ENCODE data around the gene VPS9D1.

The VPS9D1 gene

DNA sequence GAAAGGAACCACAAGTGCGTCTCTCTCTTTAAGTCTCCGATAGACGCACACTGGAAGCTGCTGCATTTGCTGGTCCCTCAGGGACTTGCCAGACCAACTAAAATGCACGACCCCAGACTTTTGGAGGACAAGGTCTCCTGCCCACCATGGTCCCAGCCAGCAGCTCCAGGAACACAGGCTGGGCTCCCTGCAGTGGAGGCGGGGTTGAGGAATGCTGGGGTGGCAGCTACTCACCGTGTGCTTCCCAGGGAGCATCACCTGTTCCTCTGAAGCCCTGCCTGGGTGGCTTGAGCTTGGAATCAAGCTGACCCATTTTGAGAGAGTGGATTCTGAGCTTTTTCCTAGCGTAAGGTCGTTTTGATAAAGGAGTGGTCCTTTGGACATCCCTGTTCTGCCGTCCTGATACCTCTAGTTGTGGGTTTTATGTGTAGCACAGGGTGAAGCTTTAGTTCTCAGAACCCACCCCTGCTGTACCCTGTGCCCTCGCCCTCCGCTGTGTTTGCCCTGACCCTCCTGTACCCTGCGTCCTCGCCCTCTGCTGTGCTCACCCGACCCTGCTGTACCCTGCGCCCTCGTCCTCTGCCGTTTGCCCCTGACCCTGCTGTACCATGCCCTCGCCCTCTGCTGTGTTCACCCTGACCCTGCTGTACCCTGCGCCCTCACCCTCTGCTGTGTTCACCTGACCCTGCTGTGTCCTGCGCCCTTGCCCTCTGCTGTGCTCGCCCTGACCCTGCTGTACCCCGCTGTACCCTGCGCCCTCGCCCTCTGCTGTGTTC lies 11.6 kb upstream of the VPS9D1 start:
- FAIRE-seq, result no peak

DNA sequence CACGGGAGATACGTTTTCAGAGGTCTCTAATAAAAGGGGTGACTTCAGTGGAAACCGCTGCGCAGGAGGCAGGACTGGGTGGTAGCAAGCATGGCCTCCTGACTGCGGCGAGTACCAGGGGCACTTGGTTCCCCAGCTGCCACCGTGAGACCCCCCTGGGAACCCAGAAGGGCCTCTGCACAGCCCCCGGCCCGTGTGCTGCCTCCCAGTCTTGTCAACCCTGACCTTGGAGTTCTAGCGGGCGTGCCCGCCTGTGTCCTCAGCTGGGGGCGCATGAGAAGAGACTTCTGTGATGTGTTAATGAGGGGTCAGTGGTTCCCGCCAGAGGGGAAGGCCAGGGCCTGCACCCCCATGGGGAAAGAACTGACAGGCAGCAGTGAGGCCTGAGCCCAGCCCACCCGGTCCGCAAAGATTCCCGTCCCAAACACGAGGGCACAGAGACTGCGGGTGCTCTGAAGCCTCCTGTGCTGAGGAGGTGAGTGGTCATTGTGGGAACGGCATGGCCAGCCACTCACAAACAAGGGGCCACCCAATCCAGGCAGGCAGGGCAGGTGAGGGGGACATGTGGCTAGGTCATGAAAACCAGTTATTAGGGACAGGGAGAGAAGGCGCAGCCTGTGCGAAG lies 10.0 kb upstream of the VPS9D1 start:
- no peak for FAIRE-seq

DNA sequence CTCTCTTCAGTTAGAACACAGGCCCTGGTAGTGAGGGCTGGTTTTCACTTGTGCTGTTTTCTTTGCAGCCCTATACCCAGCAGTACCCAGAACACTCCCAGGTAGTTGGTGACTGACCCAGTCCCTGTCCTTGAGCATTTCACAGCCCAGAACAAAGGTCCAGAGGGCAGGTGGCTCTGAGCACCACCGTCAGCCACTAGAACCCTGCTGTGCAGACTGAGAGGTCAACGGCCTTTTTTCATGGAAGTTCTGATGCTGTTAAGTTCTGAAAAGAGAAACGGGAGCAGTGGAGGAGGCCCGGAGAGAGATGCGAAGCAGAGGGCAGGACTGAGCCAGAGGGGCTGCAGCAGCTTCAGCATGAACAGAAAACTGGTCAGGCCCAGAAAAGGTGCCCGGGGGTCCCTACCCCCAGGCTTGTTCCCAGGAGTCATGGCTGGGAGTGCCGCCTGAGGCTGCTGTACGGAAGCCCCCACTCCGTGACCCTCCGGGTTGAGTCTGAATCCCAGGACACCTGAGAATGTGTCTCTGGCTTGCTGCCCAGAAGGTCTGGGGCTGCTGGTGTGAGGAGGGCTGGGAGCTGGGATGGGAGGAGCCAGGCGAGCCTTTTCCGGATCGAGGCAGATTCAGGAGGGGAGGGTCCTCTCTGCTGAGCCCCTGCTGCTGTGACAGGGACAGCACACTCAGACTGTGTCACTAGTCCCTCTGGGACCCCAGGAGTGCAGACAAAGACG lies 9.3 kb upstream of the VPS9D1 start:
- FAIRE-seq, result no peak

DNA sequence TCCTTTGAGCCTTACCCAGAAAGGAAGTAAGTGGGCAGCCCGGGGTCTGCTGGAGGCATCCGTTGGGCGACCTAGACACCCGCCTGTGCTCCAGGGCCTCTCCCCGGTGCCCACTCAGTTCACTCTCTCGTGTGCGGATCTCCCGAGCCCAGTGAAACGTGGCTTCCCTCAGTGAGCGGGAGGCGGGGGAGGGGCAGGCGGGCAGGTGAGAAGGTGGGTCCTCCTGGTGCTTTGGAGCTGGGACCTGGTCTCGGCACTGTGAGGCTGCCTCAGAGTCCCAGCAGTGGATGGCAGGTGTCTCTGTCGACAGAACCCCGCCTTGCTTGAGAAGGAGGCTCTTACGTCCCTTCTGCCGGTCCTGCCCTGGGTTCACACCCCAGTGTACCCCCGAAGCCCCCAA lies 8.6 kb upstream of the VPS9D1 start:
- FAIRE-seq, result no peak

DNA sequence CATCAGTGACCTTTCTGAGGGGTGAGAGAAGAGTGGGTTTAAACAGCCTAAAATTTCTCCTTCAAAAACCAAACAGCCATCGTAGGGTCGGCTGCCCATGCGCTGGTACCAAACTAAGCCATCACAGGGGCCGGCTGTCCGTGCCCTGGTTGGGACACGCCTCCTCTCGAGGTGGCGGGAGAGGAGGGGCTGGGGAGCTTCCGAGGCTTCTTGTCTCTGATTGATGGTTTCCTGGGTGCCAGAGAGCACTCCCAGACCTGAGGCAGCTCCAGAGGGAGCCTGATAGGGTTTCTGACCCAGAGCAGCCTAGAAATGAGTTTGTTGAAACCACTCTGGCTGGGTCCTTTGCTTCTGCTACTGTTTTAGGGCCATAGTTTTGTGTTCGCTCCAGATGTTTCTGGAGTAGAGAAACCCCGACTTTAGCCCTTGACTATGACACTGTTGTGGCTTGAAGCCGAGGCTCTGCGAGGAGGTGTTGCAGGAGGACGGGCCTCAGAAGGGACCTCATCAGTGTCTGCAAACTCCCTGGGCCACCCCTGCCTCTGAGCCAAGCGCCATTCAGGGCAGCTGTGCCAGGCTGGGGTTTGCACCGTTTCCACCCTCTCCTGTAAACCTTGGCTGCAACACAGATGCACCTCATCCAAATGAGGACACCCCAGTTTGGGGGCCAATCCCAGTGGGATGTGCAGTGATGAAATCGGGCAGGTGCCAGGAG lies 6.9 kb upstream of the VPS9D1 start:
- FAIRE-seq, result no peak

DNA sequence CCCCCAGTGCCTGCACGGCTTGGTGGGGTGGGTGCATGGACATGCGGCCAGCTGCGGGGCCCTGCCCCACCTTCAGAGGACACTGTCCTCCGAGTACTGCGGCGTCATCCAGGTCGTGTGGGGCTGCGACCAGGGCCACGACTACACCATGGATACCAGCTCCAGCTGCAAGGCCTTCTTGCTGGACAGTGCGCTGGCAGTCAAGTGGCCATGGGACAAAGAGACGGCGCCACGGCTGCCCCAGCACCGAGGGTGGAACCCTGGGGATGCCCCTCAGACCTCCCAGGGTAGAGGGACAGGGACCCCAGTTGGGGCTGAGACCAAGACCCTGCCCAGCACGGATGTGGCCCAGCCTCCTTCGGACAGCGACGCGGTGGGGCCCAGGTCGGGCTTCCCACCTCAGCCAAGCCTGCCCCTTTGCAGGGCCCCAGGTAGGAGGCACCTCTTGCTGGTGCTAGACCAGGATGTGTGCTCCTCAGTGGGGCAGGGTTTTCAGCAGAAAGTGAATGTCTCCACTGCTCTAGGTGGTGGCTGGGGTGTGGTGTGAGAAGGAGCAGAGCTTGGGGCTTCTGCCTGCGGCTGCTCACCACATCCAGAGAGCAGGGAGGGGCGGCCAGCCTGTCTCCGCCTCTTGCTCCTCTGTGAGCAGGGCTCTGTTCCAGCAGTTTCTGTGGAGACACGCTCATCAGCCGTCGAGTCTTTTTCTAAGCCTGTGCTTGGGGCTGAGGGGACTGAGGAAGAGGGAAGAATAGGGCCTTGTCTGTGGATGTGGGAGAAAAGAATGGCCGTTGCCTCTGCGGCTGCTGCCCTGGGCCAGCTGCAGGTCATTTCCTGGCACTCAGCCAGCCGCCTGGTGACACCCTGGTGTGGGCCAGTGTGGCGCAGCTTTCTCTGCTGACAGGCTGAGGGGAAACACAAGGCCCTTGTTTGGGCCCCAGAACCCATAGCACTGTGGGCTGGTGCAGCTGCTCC lies 2.9 kb upstream of the VPS9D1 start:
- FAIRE-seq, result no peak

DNA sequence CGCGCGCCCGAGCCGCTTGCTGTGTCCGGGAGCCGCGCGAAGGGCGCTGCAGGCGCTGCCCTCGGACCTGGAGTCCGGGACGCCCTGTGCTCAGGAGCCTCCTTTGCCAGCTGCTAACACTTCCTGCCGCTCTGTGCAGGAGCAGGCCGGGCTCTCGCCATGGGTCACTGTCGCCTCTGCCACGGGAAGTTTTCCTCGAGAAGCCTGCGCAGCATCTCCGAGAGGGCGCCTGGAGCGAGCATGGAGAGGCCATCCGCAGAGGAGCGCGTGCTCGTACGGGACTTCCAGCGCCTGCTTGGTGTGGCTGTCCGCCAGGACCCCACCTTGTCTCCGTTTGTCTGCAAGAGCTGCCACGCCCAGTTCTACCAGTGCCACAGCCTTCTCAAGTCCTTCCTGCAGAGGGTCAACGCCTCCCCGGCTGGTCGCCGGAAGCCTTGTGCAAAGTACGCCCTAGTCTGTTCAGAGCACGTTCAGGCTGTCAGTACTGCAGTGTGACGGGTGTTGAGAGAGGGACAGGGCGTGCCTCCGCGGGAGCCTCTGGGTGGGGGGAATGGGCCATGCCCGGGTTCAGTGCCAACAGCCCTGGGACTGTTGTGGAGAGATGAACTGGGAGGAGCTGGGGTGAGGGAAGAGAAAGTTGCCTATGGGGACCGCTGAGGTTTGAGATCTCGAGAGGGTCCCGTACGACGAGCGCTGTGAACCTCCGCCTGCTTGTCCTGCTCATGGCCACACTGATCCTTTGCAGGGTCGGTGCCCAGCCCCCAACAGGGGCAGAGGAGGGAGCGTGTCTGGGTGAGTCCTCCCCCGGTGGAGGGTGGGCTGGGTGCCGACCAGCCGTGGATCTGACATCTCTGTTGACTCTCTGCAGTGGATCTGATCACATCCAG lies 1.9 kb upstream of the VPS9D1 start:
- no peak for FAIRE-seq

DNA sequence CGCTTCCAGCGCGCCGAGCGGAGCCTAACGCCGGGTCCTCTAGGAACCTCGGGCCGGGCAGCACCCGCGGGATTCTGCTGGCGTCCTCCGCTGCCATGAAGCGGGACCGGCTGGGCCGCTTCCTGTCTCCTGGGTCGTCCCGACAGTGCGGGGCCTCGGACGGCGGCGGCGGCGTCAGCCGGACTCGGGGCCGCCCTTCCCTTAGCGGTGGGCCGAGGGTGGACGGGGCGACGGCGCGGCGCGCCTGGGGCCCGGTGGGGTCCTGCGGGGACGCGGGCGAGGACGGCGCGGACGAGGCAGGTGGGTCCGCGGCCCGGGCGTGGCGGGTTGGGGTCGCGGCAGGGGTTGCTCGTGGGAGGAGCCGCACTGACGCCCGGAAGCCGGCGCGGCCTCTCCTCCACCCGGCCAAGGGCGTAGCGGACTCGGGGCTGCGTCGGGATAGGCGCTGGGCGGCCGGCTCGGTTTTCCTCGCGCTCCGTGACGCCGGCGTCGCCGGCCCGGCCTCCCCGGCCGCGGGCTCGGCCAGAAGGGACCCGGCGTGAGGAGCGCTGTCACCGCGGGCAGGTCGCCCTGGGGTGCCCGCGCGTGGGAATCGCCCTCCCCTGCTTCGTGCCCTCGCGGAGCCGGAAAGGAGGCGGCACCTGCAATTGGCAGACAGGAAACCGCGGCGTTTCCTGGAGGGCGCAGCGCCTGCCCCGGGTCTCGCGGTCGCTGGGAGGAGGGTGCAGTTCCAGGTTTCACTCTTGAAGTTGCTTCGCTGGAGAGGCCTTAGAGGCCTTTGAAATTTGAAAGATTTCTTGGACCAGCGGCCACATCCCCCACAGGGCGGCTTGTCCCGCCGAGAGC lies 1.1 kb upstream of the VPS9D1 start:
- no peak for FAIRE-seq

DNA sequence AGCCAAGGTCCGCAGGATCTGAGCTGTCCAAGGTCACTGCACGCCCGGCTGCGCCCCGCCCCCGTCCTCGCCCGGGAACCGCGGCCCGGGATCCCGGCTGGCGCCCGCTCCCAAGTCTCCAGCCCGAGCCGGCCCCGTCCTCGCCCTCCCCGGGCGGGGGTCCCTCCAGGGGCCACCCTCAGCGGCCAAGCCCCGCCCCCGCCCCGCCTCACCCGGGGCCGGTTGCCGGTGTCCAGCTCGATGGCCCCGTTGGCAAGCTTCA lies 216 bp downstream of the VPS9D1 start:
- no peak for FAIRE-seq

DNA sequence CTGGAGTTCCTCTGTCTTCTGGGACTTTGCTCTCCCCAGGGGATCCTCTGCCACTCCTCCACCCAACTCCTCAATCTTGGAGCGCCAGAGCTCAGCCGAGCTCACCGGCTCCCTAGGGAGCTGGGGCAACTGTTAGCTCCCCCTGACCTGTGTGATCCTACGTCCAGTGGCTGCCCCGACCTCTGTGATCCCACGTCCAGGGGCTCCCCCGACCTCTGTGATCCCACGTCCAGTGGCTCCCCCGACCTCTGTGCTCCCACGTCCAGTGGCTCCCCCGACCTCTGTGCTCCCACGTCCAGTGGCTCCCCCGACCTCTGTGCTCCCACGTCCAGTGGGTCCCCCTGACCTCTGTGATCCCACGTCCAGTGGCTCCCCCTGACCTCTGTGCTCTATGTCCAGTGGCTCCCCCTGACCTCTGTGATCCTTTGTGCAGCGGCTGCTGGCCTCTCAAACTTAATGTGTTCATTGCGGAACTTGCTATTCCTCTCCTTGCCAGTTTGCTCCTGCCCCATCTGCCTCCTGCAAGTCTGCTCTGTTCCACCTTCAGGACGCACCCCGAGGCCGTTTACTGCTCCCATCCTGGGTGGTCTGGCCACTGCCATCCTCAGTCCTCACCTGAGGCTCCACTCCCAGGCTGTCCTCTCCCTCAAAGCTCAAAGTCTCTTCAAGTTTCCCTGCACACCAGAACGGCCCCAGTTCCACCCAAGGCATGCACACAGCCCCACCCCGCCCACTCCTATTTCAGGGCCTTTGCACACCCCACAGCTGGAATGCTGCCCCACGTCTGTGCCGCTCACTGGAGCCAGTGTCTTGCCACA lies 2.8 kb downstream of the VPS9D1 start:
- no peak for FAIRE-seq

DNA sequence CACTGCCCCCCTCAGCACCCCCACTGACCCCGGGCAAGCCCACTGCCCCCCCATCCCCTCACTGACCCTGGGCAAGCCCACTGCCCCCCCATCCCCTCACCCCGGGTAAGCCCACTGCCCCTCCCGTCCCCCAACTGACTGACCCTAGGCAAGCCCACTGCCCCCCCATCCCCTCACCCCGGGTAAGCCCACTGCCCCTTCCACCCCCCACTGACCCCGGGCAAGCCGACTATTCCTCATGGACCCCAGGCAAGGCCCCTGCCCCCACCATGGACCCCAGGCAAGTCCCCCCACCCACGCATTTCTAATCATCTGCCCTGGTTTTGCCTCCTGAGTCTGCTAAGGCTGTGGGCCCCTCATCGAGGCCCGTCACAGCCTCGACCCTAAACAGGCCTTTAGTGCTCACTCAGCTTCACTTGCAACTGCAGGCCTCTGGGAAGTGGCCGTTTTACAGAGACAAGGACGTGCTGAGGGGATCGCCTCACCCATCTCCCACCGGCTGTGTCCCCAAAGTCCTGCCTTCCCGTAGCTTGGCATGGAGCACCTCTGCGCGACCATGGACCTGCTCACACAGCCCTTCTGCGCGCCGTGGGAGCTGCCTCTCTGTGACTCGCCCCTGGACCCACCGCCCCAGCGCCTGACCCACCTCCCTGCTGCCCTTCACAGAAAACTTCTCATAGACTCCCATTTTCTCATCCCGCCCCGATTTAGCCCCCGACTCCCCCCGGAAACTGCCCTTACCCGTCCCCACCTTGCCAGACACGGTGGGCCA lies 3.6 kb downstream of the VPS9D1 start:
- no peak for FAIRE-seq

DNA sequence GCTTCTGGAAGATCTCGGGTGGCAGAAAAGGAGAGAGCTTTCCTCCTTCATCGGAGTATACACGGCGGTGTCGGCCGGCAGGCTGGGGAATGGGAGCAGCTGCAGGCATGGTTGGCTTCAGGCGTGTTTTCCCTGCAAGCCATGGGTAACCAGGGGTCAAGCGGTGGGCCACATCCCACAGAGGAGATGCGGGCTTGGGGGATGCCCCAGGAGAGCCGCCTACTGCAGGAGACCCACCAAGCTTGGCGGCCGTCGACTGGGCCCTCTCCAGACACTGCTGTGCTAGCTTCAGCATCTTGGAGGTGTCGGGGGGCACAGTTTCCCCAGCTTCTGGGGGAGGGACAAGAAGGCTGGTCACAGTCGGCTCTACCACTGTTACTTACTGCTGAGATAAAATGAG lies 4.2 kb downstream of the VPS9D1 start:
- no peak for FAIRE-seq

DNA sequence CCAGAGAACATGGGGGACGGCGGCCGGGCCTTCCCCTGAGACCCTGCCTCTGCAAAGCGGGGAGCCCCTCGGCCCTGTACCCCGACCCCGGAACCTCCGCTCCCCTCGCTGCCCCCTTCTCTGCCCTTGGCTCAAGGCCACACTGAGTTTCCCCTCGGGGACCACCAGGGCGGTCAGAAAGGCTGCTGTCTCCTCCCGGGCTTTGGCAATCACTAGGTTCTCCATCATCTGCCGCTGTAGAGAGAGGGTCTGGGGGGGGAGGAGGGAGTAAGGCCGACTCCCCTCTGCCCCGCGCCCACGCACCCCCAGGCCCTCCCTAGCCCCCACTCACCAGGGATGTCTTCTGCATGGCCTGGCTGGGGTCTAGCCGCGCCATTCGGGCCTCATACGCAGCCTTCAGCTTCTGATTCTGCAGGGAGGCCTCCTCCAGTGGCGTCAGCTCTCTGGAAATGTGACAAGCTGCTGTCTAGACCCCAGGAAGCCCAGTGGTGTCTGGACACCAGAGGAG lies 8.4 kb downstream of the VPS9D1 start:
- FAIRE-seq, result no peak

DNA sequence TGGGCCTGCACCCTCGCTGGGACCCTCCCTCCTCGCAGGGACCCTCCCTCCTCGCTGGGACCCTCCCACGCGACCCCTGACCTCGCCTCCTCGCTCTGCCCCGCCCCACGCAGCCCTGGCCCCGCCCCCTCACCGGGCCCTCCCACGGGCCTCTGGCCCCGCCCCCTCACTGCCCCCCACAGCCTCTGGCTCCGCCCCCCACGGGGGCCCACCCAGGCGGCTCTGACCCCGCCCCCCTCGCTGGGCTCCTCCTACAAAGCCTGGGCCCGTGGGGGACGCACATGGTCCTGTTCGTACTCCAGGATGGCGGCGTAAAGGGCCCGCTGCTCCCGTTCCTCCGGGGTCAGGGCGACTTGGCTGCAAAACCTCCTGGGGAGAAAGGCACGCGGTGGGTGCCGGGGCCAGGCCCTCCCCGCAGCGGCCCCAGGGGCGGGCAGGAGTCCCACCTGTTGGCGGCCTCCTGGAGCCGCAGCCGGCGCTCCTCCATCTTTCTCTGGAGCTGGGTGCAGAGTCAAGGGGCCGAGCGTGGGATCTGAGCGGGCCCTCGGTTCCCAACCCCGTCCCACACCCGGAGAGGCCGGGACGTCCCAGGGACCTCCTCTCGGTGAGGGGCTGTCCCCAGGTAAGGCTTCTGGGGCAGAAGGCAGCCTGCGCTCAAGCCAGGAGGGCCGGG lies 9.0 kb downstream of the VPS9D1 start:
- FAIRE-seq, result no peak

DNA sequence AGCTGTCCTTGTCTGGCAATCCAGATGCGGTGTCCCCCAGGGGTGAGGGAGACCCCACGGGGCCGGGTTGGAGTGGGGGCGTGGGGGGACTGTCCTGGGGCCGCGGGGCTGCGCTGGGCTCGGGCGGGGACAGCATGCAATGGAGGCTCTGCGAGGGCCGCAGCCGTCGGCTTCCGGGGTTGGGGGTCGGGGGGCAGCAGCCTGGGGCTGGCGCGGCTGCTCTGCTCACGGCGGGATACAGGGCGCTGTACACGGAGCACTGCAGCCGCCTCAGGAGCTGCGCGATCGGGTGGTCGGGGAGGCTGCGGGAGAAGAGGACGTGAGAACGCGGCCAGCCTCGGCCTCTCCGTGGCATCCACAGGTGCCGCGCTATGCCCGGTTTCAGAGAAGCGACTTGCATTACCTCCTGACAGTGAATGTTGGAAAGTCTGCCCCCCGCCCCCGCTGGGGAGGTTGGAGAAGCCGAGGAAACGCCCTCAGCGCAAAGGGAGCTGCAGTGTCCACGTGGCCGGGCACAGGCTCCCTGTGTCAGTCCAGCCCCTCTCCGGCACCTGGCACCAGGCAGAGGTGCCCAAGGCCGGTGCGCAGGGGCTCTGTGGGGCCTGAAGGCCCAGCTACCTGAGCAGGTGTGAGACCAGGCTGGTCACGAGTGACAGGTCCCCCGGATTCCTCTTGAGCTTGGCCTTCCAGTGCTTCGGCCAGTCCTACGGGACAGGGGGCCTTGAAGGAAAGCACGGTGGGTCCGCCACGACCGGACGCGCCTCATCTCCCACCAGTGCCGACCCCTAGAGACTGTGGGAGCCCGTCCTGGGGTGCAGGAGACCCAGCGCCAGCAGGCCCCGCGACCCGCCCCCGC lies 9.8 kb downstream of the VPS9D1 start:
- FAIRE-seq, result no peak

DNA sequence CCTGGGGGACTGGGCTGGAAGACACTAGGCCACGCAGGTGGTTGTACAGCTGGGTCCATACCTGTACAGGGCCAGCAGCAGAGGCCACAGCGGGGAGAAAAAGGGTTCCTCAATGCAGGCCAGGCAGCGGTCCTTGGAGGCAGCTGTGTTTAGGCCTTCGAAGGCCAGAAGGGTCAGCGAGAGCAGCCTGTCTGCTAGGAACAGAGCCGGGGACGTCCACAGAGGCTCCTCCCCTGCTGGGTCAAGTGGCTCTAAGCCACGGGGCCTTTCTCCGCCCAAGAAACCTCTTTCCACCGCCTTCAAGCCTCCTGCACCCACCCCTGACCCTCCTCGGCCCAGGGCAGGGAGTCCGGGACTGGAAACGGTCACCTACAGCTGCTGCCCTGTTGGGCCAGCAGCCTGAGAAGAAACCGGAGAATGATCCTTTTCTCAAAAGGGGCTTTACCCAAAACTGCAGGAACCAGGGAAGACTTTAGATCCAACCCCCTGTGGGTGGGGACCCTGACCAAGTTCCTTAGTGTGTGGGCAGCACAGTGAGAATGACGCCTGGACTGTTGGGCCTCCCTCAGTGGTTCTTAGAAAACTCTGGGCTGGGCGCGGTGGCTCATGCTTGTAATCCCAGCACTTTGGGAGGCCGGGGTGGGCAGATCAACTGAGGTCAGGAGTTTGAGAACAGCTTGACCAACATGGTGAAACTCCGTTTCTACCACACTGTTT lies 10.8 kb downstream of the VPS9D1 start:
- no peak for FAIRE-seq
